H1 (cell line): Measurements from ENCODE around the gene REEP2. TPM values are rescaled to one million over a fixed set of nuclear protein-coding genes. Genes with fewer than 3 reads are reported as not detected.

Source experiments
- CEBPB ChIP-seq: IDR thresholded peaks from 2 replicates; pipeline ENCODE4 v1.6.1; 2012; ENCODE audit warnings: low read depth, low read length
- CTBP2 ChIP-seq: IDR thresholded peaks from 2 replicates; pipeline ENCODE4 v1.7.0; 2011; ENCODE audit warnings: borderline replicate concordance, mild to moderate bottlenecking, moderate library complexity, mixed read lengths, low read length; ENCODE audit not compliant: insufficient read depth, insufficient read length
- EP300 ChIP-seq, 2 experiments: IDR thresholded peaks; 1 replicate in 1 of 2; 2 replicates in 1 of 2; pipeline ENCODE4 v1.6.1; 2011 to 2012; ENCODE audit warnings: low read depth in 2 of 2, low read length in 2 of 2, mild to moderate bottlenecking in 2 of 2, borderline replicate concordance in 1 of 2, inconsistent platforms in 1 of 2, moderate library complexity in 1 of 2
- EZH2 ChIP-seq: fragments of 200-600 bp; sonication (generic); IDR thresholded peaks from 2 replicates; pipeline ENCODE4 v1.7.1; 2012; ENCODE audit warnings: low read depth, mild to moderate bottlenecking, moderate library complexity, low read length, inconsistent platforms; ENCODE audit not compliant: severe bottlenecking
- FOSL1 ChIP-seq: IDR thresholded peaks from 2 replicates; pipeline ENCODE4 v1.6.1; 2011; ENCODE audit warnings: mild to moderate bottlenecking, low read depth, low read length, moderate library complexity; ENCODE audit not compliant: insufficient read depth
- HDAC2 ChIP-seq, 2 experiments: fragments of 300-600 bp in 1 of 2; sonication (generic) in 1 of 2; IDR thresholded peaks; 2 replicates each; pipeline ENCODE4 v1.6.1; 2011 to 2012; ENCODE audit warnings: low read depth in 2 of 2, low read length in 2 of 2, mild to moderate bottlenecking in 2 of 2, moderate library complexity in 2 of 2, borderline replicate concordance in 1 of 2, inconsistent platforms in 1 of 2
- PHF8 ChIP-seq: fragments of 200-600 bp; sonication (generic); conservative IDR thresholded peaks from 2 replicates; pipeline ENCODE4 v1.7.1; 2012; ENCODE audit warnings: low read depth, mild to moderate bottlenecking, inconsistent platforms, low read length, moderate library complexity
- POLR2A ChIP-seq, 2 experiments: IDR thresholded peaks; 1 replicate in 1 of 2; 2 replicates in 1 of 2; pipeline ENCODE4 v1.6.1; 2011; ENCODE audit warnings: low read depth in 2 of 2, low read length in 2 of 2, mild to moderate bottlenecking in 2 of 2; ENCODE audit errors: control extremely low read depth in 1 of 2
- POLR2AphosphoS5 ChIP-seq: IDR thresholded peaks from 2 replicates; pipeline ENCODE4 v1.6.1; 2011; ENCODE audit warnings: low read depth, low read length
- RFX5 ChIP-seq: IDR thresholded peaks from 2 replicates; pipeline ENCODE4 v1.6.1; 2011; ENCODE audit warnings: low read depth, low read length, improper control_type of control experiment, borderline replicate concordance
- SIX5 ChIP-seq: IDR thresholded peaks from 2 replicates; pipeline ENCODE4 v1.6.1; 2011; ENCODE audit warnings: mild to moderate bottlenecking, low read depth, low read length
- SP1 ChIP-seq: IDR thresholded peaks from 2 replicates; pipeline ENCODE4 v1.6.1; 2011; ENCODE audit warnings: low read depth, low read length
- SRF ChIP-seq: IDR thresholded peaks from 2 replicates; pipeline ENCODE4 v1.6.1; 2011; ENCODE audit warnings: mild to moderate bottlenecking, low read depth, low read length, moderate library complexity
- SUZ12 ChIP-seq: fragments of 200-600 bp; sonication (generic); IDR thresholded peaks from 2 replicates; pipeline ENCODE4 v1.6.1; 2012; ENCODE audit warnings: mild to moderate bottlenecking, inconsistent platforms, low read length, moderate library complexity, mixed read lengths
- YY1 ChIP-seq: IDR thresholded peaks from 2 replicates; pipeline ENCODE4 v1.6.1; 2011; ENCODE audit warnings: low read depth, mild to moderate bottlenecking, low read length
- polyA plus RNA-seq, 7 experiments: library from polyadenylated mRNA; depleted of rRNA in 3 of 7; stranded (reverse) in 5 of 7; unstranded in 2 of 7; fragments of >200 nt in 5 of 7; fragments of 200-250 nt in 2 of 7; gene quantifications; 1 replicate in 5 of 7; 2 replicates in 1 of 7; 4 replicates in 1 of 7; pipeline versions ENCODE4 v1.2.1 to v1.2.3, GENCODE V29; 2011 to 2013; ENCODE audit warnings: missing spikeins in 2 of 7, mixed read lengths in 2 of 7
- total RNA-seq: library from RNA; stranded (reverse); fragmentation: NEBNext Ultra II Directional; extraction: Animal tissue kit (Norgen Biotek cat#: 25700); gene quantifications from 2 replicates; pipeline ENCODE4 v1.2.1, GENCODE V29; 2021
- TF ChIP-seq, protein P1 (sequence below), 3 experiments: IDR thresholded peaks; 1 replicate in 2 of 3; 2 replicates in 1 of 3; pipeline versions ENCODE4 v1.5.1 to v1.6.1; 2011; ENCODE audit warnings: low read length in 3 of 3, mild to moderate bottlenecking in 3 of 3, inconsistent platforms in 2 of 3, low read depth in 1 of 3, moderate library complexity in 1 of 3; ENCODE audit not compliant: insufficient read depth in 1 of 3; ENCODE audit errors: control extremely low read depth in 1 of 3
- TF ChIP-seq, protein P2 (sequence below): IDR thresholded peaks from 2 replicates; pipeline ENCODE4 v1.6.1; 2011; ENCODE audit warnings: low read depth, mild to moderate bottlenecking, low read length; ENCODE audit not compliant: insufficient read depth

REEP2 gene
- total and polyA plus RNA-seq, 2 of the 8 experiments (the other 6 are each of a cell fraction or from before 2014, with no cell fraction given): 26.5 to 40.2 TPM

DNA sequence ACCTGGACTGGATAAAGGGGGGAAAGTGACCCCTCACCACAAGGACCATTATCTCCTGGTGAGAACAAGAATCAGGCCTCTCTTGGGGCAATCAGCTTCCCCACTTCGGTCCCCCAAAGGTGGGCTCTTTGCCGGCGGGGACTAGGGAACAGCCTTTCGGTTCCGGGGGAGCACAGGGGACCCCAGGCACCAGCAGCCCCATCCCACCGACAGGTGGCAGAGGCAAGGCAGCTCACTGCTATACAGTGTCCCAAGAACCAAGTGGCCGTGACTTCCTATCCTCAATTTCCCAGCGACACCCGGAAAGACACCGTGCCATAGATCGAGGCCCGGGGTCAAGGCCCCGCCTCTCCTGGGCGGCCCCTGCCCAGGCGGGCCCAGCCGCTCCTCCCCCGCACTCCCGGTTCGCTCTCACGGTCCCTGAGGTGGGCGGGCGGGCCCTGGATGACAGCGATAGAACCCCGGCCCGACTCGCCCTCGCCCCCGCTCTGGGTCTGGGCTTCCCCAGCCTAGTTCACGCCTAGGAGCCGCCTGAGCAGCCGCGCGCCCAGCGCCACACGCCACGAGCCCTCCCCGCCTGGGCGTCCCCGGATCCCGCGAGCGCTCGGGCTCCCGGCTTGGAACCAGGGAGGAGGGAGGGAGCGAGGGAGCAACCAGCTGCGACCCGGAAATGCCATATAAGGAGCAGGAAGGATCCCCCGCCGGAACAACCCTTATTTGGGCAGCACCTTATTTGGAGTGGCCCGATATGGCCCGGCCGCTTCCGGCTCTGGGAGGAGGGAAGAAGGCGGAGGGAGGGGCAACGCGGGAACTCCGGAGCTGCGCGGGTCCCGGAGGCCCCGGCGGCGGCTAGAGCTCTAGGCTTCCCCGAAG lies 25.8 kb downstream of the REEP2 start (continued):
- TF ChIP-seq SIX5: no peak
- TF ChIP-seq HDAC2 (IDR thresholded peaks at IDR 0.05; ENCODE audit: borderline replicate concordance in 1 of 2, low read depth in 2 of 2, low read length in 2 of 2): no peak
- no peak for TF ChIP-seq CTBP2
- no peak for TF ChIP-seq SUZ12
- TF ChIP-seq YY1: no peak
- TF ChIP-seq, protein P1, sequence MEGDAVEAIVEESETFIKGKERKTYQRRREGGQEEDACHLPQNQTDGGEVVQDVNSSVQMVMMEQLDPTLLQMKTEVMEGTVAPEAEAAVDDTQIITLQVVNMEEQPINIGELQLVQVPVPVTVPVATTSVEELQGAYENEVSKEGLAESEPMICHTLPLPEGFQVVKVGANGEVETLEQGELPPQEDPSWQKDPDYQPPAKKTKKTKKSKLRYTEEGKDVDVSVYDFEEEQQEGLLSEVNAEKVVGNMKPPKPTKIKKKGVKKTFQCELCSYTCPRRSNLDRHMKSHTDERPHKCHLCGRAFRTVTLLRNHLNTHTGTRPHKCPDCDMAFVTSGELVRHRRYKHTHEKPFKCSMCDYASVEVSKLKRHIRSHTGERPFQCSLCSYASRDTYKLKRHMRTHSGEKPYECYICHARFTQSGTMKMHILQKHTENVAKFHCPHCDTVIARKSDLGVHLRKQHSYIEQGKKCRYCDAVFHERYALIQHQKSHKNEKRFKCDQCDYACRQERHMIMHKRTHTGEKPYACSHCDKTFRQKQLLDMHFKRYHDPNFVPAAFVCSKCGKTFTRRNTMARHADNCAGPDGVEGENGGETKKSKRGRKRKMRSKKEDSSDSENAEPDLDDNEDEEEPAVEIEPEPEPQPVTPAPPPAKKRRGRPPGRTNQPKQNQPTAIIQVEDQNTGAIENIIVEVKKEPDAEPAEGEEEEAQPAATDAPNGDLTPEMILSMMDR (IDR thresholded peaks at IDR 0.05; ENCODE audit: control extremely low read depth in 1 of 3, insufficient read depth in 1 of 3, low read depth in 1 of 3, low read length in 3 of 3): 0 out of 4 replicates have a peak, but pooled peaks of 1 of the 3 experiments have one; percentile 7
- TF ChIP-seq SRF: peak; percentile 99
- peak; percentile 68 for TF ChIP-seq PHF8
- no peak for TF ChIP-seq EZH2
- TF ChIP-seq EP300 (IDR thresholded peaks at IDR 0.05; ENCODE audit: borderline replicate concordance in 1 of 2, low read depth in 2 of 2, low read length in 2 of 2): no peak
- no peak for TF ChIP-seq FOSL1
- TF ChIP-seq CEBPB: no peak
- no peak for TF ChIP-seq SP1
- TF ChIP-seq, protein P2, sequence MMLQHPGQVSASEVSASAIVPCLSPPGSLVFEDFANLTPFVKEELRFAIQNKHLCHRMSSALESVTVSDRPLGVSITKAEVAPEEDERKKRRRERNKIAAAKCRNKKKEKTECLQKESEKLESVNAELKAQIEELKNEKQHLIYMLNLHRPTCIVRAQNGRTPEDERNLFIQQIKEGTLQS: no peak
- no peak; a peak in 1 of 3 replicates for TF ChIP-seq POLR2A (IDR thresholded peaks at IDR 0.05; ENCODE audit: control extremely low read depth in 1 of 2, low read depth in 2 of 2, low read length in 2 of 2)
- TF ChIP-seq POLR2AphosphoS5: 0 out of 2 replicates have a peak, but pooled peaks have one; percentile 66
- TF ChIP-seq RFX5: no peak
